CD14-positive monocyte (primary cell): ENCODE measurements around the gene C1QTNF5. TPM values are rescaled to one million over a fixed set of nuclear protein-coding genes. Genes with fewer than 3 reads are reported as not detected.

Experiments used
- DNase-seq, 3 donors: peaks; one replicate each; pipeline ENCODE4 v3.0.0-alpha.2; 2011 to 2022
- H2AFZ ChIP-seq: 2 replicates; pipeline ENCODE4 v1.6.0; 2012; ENCODE audit warnings: mild to moderate bottlenecking, low read depth, low read length, inconsistent platforms; ENCODE audit not compliant: insufficient read depth, poor library complexity, severe bottlenecking
- H3K27ac ChIP-seq, 2 donors: 1 replicate in 1 of 2; 2 replicates in 1 of 2; pipeline ENCODE4 v1.5.1; 2012 to 2013; ENCODE audit warnings: low read length in 2 of 2, control low read depth in 1 of 2, inconsistent platforms in 1 of 2, low read depth in 1 of 2, mild to moderate bottlenecking in 1 of 2
- H3K27me3 ChIP-seq, 2 donors: one replicate each; pipeline versions ENCODE4 v1.6.0 to v1.6.1; 2011 to 2013; ENCODE audit warnings: low read length in 2 of 2; ENCODE audit not compliant: control insufficient read depth in 2 of 2, insufficient read depth in 2 of 2
- H3K36me3 ChIP-seq, 2 donors: replicated peaks in 1 of 2; 1 replicate in 1 of 2; 2 replicates in 1 of 2; pipeline versions ENCODE4 v1.5.1 to v1.6.1; 2012 to 2013; ENCODE audit warnings: low read length in 2 of 2, control low read depth in 1 of 2, inconsistent platforms in 1 of 2, mild to moderate bottlenecking in 1 of 2; ENCODE audit not compliant: insufficient read depth in 2 of 2, control insufficient read depth in 1 of 2
- H3K4me1 ChIP-seq, 2 donors: 1 replicate in 1 of 2; 2 replicates in 1 of 2; pipeline versions ENCODE4 v1.5.1 to v1.6.1; 2012 to 2013; ENCODE audit warnings: low read length in 2 of 2, control low read depth in 1 of 2, inconsistent platforms in 1 of 2, mild to moderate bottlenecking in 1 of 2, moderate library complexity in 1 of 2; ENCODE audit not compliant: insufficient read depth in 2 of 2, control insufficient read depth in 1 of 2
- H3K4me2 ChIP-seq: replicated peaks from 2 replicates; pipeline ENCODE3; 2012; ENCODE audit warnings: low read length, moderate library complexity, mild to moderate bottlenecking; ENCODE audit not compliant: poor library complexity, severe bottlenecking; ENCODE audit errors: extremely low read depth
- H3K4me3 ChIP-seq, 3 experiments: fragments of 200-600 bp in 1 of 3; sonication (generic) in 1 of 3; replicated peaks in 1 of 3; 1 replicate in 2 of 3; 2 replicates in 1 of 3; pipeline ENCODE4 v1.5.1; 2011 to 2013; ENCODE audit warnings: low read length in 3 of 3, mild to moderate bottlenecking in 3 of 3, control low read depth in 2 of 3, low read depth in 2 of 3, inconsistent platforms in 1 of 3, moderate library complexity in 1 of 3
- H3K79me2 ChIP-seq: 2 replicates; pipeline ENCODE4 v1.6.0; 2012; ENCODE audit warnings: mild to moderate bottlenecking, control low read depth, inconsistent platforms, low read length, moderate library complexity; ENCODE audit not compliant: insufficient read depth
- H3K9ac ChIP-seq: 2 replicates; pipeline ENCODE4 v1.6.0; 2017; ENCODE audit warnings: low read length, mild to moderate bottlenecking; ENCODE audit not compliant: insufficient read depth, poor library complexity, severe bottlenecking
- H3K9me3 ChIP-seq, 2 donors: replicated peaks in 1 of 2; 1 replicate in 1 of 2; 2 replicates in 1 of 2; pipeline versions ENCODE4 v1.5.1 to v1.6.1; 2012 to 2013; ENCODE audit warnings: low read length in 2 of 2, control low read depth in 1 of 2; ENCODE audit not compliant: control insufficient read depth in 1 of 2, insufficient read depth in 1 of 2
- H4K20me1 ChIP-seq: 2 replicates; pipeline ENCODE4 v1.6.0; 2012; ENCODE audit warnings: mild to moderate bottlenecking, low read length, control low read depth, moderate library complexity; ENCODE audit not compliant: insufficient read depth
- H3K27ac Mint-ChIP-seq, 7 donors: one replicate each; pipeline ENCODE4 v1.8.0; 2020; ENCODE audit warnings: mild to moderate bottlenecking in 7 of 7, mixed read lengths in 7 of 7, moderate library complexity in 6 of 7, inconsistent platforms in 2 of 7
- H3K27me3 Mint-ChIP-seq, 3 donors: one replicate each; pipeline ENCODE4 v1.8.0; 2021 to 2022; ENCODE audit warnings: low read depth in 3 of 3, mild to moderate bottlenecking in 3 of 3, mixed read lengths in 3 of 3, moderate library complexity in 3 of 3, inconsistent platforms in 1 of 3
- H3K36me3 Mint-ChIP-seq, 2 donors: one replicate each; pipeline ENCODE4 v1.8.0; 2020; ENCODE audit warnings: mixed read lengths in 2 of 2, inconsistent platforms in 1 of 2, mild to moderate bottlenecking in 1 of 2
- H3K4me1 Mint-ChIP-seq: one replicate; pipeline ENCODE4 v1.8.0; 2020; ENCODE audit warnings: mild to moderate bottlenecking, mixed read lengths
- H3K4me3 Mint-ChIP-seq, 2 donors: one replicate each; pipeline ENCODE4 v1.8.0; 2020; ENCODE audit warnings: mild to moderate bottlenecking in 2 of 2, mixed read lengths in 2 of 2, moderate library complexity in 1 of 2
- H3K9me3 Mint-ChIP-seq, 7 donors: one replicate each; pipeline ENCODE4 v1.8.0; 2020 to 2022; ENCODE audit warnings: mixed read lengths in 7 of 7, mild to moderate bottlenecking in 6 of 7, moderate library complexity in 6 of 7, inconsistent platforms in 2 of 7
- WGBS: methylation state at CpG from one replicate; pipeline ENCODE4 v1.1.5; 2013; ENCODE audit warnings: missing lambda C conversion rate; ENCODE audit not compliant: insufficient coverage; 5-methylcytosine and 5-hydroxymethylcytosine counted together
- intact Hi-C, 2 donors: fragments of 100-400 bp; cut with micrococcal nuclease; formaldehyde crosslinking; loops; one replicate each; pipeline versions ENCODE4 v1.15.0 to v1.15.1; 2023
- polyA plus RNA-seq, 3 donors: library from polyadenylated mRNA; depleted of rRNA in 1 of 3; unstranded in 2 of 3; stranded (reverse) in 1 of 3; fragments of 300-500 nt in 2 of 3; fragments of >200 nt in 1 of 3; fragmentation: Illumina TruSeq in 2 of 3; gene quantifications; 1 replicate in 2 of 3; 2 replicates in 1 of 3; pipeline ENCODE4 v1.2.3, GENCODE V29; 2012 to 2021
- TF ChIP-seq, protein P1 (sequence below): fragments of 200-600 bp; IDR thresholded peaks from one replicate; pipeline ENCODE4 v1.8.0; 2022; ENCODE audit warnings: antibody characterized with exemption, mild to moderate bottlenecking

C1QTNF5 gene
- polyA plus RNA-seq, 3 donors: not detected

GRCh38 chr11:119341222-119342022, 739 bp upstream of the C1QTNF5 start:
- Histone ChIP-seq H3K9ac (no peak overlapping the region), H3K27me3 (peaks cover 24 to 51% of the 10 kb centered on the region in 2 donors), H3K9me3 (peaks cover 0 to 16% of the 10 kb centered on the region in 2 donors), H3K79me2 (peaks cover 8% of the 10 kb centered on the region), H3K4me1 (peaks cover 21 to 29% of the 10 kb centered on the region in 2 donors), H3K4me3 (no peak overlapping the region), H3K36me3 (peaks cover 0 to 8% of the 10 kb centered on the region in 2 donors), H4K20me1 (peaks cover 12% of the 10 kb centered on the region), H3K27ac (no peak overlapping the region), H2AFZ (no peak overlapping the region), H3K4me2 (no peak overlapping the region)
- Mint-ChIP-seq H3K27me3 (peaks cover 39 to 63% (median 63%) of the 10 kb centered on the region in 3 donors), H3K4me1 (peaks cover 23% of the 10 kb centered on the region), H3K27ac (peak overlapping the region in 1 of 7 donors; percentile 51), H3K4me3 (peak overlapping the region in 1 of 2 donors; percentile 85), H3K36me3 (peaks cover 13 to 19% of the 10 kb centered on the region in 2 donors), H3K9me3 (peaks cover 0 to 11% (median 7%) of the 10 kb centered on the region in 7 donors)
- intact Hi-C loops: no loop called here
- TF ChIP-seq, protein P1, sequence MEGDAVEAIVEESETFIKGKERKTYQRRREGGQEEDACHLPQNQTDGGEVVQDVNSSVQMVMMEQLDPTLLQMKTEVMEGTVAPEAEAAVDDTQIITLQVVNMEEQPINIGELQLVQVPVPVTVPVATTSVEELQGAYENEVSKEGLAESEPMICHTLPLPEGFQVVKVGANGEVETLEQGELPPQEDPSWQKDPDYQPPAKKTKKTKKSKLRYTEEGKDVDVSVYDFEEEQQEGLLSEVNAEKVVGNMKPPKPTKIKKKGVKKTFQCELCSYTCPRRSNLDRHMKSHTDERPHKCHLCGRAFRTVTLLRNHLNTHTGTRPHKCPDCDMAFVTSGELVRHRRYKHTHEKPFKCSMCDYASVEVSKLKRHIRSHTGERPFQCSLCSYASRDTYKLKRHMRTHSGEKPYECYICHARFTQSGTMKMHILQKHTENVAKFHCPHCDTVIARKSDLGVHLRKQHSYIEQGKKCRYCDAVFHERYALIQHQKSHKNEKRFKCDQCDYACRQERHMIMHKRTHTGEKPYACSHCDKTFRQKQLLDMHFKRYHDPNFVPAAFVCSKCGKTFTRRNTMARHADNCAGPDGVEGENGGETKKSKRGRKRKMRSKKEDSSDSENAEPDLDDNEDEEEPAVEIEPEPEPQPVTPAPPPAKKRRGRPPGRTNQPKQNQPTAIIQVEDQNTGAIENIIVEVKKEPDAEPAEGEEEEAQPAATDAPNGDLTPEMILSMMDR: no peak
- peak in 2 of 3 donors; percentile 23 to 37 for DNase-seq
- 13% methylated on average over 11 of the region's 16 CpGs for WGBS

- peaks cover 0 to 16% of the 10 kb centered on the region in 2 donors for H3K9me3 ChIP-seq
- 11% methylated on average over 86 of the region's 86 CpGs for WGBS
- H3K27me3 ChIP-seq: peaks cover 24 to 48% of the 10 kb centered on the region in 2 donors
- peak overlapping the region in 1 of 3 experiments; percentile 62 for H3K4me3 ChIP-seq
- peak overlapping the region; percentile 67 for H3K4me2 ChIP-seq
- TF ChIP-seq, protein P1: peak; percentile 90
- H3K36me3 ChIP-seq: peaks cover 0 to 10% of the 10 kb centered on the region in 2 donors
- peaks cover 12% of the 10 kb centered on the region for H4K20me1 ChIP-seq
- DNase-seq: peak in 2 of 3 donors; percentile 30 to 50
- intact Hi-C loops: no loop called here
- Mint-ChIP-seq H3K4me3 (peak overlapping the region in 1 of 2 donors; percentile 85), H3K36me3 (peaks cover 22% of the 10 kb centered on the region in 2 donors), H3K9me3 (peaks cover 0 to 11% (median 7%) of the 10 kb centered on the region in 7 donors), H3K27ac (no peak overlapping the region), H3K27me3 (peaks cover 36 to 60% (median 58%) of the 10 kb centered on the region in 3 donors), H3K4me1 (peaks cover 36% of the 10 kb centered on the region)
- H3K4me1 ChIP-seq: peaks cover 28 to 41% of the 10 kb centered on the region in 2 donors
- H3K79me2 ChIP-seq: peaks cover 24% of the 10 kb centered on the region
- H3K27ac ChIP-seq: no peak overlapping the region
- peak overlapping the region; percentile 32 for H3K9ac ChIP-seq
- H2AFZ ChIP-seq: peak overlapping the region; percentile 68
Measured at GRCh38 chr11:119339589-119340334, 921 bp downstream of the C1QTNF5 start.
